Central memory CD4-positive, alpha-beta T cell (primary cell): ENCODE measurements around the gene WDR73.
"Not testable (repeated sequence)": the region's sequence is repeated elsewhere in the genome, so short reads cannot be mapped to it uniquely, and the experiment has no call there.

Experiments
- DNase-seq: peaks from one replicate; pipeline ENCODE4 v3.0.0; 2022

The WDR73 gene

GRCh38 chr15:84657748-84658079 is 3.6 kb upstream of the WDR73 start:
- no peak for DNase-seq

DNA sequence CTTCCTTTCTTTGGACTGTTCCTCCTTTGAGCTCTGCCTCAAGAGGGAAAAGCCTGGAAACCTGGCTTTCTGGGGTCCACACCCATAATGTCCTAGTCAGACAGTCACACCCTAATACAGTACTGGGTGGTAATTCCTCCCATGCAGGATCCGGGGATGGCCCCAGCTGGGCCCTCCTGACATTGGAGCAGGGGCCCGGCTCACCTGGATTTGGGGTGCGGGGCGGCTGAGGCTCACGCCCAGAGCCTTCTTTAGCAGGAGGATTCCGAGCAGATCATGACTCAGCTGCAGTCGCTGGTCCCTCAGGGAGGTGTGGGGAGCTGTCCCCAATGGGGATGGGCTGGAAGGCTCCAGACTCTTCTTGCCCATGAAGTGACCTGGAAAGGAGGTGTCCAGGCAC is 2.9 kb upstream of the WDR73 start:
- DNase-seq: no peak

DNA sequence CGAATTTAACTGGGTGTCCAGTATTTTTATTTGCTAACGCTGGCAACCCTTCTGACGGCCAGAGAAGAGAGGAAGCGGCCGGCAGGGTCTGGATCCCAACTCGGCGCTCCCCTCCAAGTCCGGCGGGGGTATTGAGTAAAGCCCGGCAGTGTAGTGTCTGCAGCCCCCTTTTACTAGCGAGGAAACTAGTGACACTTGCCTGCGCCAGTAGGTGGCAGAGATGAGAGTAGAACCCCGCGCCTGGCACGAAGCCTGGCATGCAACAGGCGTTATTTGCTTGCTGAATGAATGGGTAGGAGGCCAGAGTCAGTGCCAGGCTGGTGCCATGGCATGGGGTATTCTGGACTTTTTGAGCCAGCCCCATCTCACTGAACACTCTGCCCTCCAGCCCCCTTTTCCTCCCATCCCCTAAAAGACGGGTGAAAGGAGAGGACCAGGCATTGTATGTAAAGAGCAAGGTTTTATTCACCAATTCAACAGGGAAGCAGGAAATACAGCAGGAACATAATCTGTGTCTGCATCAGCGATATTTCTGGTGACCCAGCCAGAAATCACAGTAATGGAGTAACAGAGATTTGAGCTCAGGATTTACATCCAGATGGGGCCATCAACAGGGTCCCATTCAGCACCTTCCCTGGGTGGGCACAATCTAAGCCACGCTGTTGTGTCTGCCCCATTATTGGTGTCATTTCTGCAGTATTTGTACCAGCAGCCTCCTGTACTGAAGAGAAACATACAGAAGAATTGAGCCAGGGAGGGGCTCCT is 788 bp upstream of the WDR73 start:
- peak; percentile 71 for DNase-seq

DNA sequence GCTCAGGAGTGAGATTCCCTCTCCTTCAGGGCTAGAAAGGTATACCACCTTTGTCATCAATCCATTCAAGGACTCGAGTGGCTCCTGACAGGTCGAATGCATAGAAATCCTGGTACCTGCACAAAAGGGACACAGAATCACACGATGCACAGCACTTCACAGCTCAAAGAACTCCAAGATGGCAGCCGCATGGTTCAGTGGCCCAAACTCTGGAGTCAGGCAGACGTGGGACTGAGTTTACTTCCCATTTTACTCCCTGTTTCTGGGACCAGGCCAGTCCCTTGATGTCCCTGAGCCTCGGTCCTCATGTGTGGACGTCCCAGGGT is 536 bp downstream of the WDR73 start:
- DNase-seq: no peak

GRCh38 chr15:84649706-84650105 is 4.4 kb downstream of the WDR73 start:
- no peak for DNase-seq

DNA sequence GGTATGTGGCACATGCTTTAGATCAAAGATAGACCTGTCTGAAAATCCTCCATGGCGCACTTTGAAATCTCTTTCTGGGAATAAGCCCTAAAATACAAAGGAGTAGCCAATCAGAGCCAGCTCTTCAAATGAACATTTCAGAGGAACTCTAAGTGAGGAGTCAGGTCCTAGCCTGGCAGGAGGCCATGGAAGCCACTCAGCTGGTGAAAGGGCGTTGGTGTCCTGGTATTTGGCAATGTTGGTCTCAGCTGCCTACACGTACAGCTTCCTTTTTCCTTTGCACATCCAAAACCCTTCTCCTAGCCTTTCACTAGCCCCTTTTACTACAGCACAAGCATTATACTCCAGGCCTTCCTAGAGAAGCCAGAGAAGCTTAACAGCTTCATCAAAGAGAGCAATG is 5.5 kb downstream of the WDR73 start:
- no peak for DNase-seq

GRCh38 chr15:84647726-84648125 is 6.4 kb downstream of the WDR73 start:
- no peak for DNase-seq

DNA sequence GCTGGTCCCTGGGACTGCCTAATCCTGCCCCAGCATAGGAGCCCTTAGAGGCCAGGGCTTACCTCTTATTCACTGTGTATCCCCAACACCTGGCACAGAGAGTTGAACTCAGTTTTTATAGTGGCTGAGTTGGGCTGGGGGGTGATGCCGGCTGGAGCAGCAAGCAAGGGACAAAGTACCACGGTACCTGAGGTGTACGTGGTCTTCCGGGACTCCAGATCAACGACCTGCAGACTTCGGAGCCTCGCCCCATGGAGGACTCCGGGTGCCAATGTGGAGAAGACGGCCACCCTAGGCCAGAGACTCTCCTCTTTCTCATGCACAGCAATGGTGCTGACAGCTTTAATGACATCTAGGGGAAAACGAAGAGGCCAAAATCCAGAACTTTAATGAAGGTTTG is 8.1 kb downstream of the WDR73 start:
- DNase-seq: no peak

DNA sequence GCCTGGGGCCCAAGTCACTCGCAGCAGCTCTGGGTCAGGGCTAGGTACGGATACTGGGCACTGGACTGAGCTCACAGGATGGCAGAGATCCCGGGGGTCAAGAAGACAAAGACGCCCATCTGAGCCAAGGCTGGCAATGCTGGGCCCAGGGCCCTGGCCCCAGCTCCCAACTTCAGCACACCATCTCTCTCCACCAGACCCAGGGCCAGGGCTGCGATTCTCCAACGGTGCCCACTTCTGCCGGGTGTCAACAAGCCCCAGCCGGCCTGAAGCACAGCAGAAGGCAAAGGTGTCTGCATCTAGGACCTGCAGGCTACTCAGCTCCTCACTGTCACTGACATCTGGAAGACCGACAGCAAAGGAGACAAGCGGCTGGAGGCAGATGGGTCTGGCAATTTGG is 8.6 kb downstream of the WDR73 start:
- DNase-seq: no peak

DNA sequence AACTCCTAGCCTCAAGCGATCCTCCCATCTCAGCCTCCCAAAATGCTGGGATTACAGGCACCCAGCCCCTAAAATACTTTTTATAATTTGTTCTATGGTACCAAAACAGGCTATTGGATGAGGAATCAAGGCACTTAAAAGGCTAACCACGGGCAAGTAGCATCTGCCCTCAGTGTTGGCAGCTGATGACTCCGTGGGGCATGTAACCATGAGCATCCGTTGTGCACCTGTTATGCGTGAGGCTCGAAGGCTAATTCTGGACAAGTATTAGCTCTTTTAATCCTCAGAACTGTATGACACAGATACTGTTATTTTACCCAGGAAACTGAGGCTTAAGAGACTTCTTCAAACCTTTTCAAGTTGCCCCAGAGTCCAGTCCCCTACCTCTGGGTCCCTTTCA is 10.2 kb downstream of the WDR73 start:
- no peak for DNase-seq

- DNase-seq: not testable (repeated sequence)
These were observed 11.4 kb downstream of the WDR73 start for GRCh38 chr15:84642640-84643039.

DNA sequence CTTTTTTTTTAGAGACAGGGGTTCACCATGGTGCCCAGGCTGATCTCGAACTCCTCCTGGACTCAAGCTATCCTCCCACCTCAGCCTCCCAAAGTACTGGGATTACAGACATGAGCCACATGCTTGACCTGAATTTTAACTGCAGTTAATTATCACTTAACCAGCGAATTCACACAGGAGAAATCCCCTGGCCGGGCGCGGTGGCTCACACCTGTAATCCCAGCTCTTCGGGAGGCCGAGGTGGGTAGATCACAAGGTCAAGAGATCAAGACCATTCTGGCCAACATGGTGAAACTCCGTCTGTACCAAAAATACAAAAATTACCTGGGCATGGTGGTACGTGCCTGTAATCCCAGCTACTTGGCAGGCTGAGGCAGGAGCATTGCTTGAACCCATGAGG is 12.2 kb downstream of the WDR73 start:
- DNase-seq: not testable (repeated sequence)

- DNase-seq: no peak
These were observed 16.0 kb downstream of the WDR73 start for GRCh38 chr15:84638103-84638502.

DNA sequence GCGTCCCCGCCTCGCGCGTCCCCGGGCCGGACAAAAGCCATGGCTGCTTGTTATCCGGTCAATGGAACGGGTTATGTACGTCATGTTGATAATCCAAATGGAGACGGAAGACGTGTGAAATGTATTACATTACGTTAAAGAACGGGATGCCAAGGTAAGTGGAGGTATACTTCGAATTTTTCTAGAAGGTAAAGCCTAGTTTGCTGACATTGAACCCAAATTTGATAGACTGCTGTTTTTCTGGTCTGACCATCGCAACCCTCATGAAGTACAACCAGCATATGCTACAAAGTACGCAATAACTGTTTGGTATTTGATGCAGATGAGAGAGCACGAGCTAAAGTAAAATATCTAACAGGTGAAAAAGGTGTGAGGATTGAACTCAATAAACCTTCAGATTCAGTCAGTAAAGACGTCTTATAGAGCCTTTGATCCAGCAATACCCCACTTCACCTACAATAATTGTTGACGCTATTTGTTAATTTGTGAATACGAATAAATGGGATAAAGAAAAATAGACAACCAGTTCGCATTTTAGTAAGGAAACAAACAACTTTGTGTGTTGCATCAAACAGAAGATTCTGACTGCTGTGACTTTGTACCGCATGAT is 19.8 kb downstream of the WDR73 start:
- no peak for DNase-seq

DNA sequence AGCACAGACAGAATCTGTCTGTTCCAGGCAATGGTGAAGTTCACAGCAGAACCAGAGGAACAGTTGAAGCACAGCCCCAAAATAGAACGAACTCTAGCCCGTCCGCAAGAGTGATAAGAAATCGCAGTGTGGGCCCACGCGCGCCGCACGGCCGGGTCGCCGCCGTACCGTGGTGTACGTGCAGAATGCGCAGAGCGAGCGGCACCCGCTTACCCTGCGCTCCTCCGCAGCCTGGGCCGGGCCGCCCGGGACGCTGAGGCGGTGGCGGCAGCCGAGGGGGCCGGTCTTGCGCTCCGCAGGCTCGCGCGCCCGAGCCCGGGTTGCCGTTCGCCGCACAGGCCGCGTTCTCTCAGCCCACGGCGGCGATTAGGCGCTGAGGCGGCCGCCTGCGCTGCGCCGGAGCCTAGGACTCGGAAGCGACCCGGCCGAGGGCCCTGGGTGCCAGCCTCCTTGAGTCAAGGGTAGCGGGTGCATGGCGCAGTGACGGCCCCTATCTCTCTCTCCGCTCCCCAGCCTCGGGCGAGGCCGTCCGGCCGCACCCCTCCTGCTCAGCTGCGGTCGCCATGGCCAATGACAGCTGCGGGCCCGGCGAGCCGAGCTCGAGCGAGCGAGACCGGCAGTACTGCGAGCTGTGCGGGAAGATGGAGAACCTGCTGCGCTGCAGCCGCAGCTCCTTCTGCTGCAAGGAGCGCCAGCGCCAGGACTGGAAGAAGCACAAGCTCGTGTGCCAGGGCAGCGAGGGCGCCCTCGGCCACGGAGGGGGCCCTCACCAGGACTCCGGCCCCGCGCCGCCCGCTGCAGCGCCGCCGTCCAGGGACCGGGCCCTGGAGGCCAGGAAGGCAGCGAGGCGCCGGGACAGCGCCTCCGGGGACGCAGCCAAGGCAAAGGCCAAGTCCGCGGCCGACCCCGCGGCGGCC is 20.5 kb downstream of the WDR73 start:
- peak; percentile 62 for DNase-seq

GRCh38 chr15:84631706-84632272 is 22.3 kb downstream of the WDR73 start:
- no peak for DNase-seq

DNA sequence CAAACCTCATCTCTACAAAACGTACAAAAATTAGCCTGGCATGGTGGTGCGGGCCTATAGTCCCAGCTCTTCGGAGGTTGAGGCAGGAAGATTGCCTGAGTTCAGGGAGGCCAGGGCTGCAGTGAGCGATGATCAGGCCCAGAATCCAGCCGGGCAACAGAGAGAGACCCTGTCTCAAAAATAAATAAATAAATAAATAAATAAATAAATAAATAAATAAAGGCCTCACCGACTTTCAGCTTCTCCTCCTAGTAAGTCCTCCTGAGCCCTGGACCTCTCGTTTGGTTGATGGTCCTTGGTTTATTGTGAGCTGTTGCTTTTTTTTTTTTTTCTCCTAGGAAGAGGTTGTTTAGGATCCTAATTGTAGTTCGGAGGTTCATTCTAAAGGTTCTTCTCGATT is 25.1 kb downstream of the WDR73 start:
- DNase-seq: no peak

DNA sequence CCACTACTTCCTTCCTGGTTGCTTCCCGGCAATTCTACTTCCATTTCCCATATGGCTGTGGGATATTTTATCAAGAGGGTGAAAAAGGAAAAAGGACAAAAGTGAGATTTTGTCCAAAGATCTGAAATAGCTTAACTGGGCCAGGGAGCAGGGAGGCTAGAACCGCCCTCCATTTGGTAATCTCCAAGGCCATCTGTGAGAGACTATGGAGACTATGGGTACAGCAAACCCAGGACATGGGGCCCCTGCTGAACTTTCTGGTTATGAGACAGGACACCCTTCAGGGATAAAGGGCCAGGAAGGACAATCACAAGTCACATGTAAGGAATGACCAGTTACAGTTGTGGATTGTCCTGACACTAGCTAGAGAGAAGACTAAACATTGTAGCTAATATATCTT is 29.0 kb downstream of the WDR73 start:
- no peak for DNase-seq

DNA sequence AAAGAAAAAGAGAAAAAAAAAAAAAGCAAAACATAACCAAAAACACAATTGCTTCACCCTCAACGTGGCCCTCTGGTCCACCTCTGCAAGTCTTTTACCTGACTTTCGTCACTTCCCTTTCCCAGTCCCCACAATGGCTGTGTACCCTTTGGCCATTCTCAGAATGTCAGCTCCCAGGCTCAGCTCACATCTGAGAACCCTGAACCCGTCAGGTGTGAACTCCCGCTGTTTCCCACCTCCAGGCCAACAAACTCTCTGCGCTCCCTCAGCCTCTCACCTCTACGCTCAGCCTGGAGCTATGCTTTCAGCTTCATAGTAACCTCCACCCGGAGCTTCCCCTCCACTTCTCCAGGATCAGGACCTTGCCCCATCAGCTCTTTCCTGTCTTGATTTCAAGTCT is 29.7 kb downstream of the WDR73 start:
- DNase-seq: no peak

GRCh38 chr15:84621358-84621979 is 32.6 kb downstream of the WDR73 start:
- no peak for DNase-seq

- DNase-seq: no peak
These were observed 33.5 kb downstream of the WDR73 start for GRCh38 chr15:84620626-84621025.

DNA sequence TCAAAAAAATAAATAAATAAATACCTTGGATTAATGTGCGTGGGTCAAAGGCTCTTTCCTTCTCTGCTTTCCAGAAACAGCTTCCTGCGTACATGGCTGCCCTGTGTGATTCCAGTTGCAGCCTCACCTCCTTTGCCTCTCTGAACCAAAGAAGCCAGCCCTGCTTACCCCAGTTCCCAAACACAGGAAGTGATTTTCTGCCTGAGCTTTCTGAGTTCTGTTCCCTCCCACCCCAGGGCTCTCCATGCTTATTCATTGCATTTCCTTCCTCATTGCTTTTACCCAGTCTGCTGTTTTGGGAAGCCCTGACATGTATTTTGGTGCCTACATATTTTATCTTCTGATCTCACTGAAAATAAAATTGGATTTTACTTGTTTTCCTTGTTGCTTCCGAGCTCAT is 37.8 kb downstream of the WDR73 start:
- no peak for DNase-seq

DNA sequence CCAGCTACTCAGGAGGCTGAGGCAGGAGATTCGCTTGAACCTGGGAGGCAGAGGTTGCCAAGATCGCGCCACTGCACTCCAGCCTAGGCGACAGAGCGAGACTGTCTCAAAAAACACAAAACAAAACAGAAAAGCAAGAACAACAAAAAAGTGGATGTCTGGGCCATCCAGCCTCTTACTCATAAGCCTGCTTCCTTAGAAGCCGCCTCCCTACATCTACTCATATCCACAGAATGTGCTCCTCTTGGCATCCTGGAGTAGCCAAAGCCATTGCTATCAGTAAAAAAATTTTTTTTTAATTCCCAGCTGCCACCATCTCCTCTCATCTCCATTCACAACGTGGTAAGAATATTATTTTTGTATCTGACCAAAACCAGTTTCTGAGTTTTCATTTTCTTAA is 42.5 kb downstream of the WDR73 start:
- DNase-seq: no peak
